ENCODE results near the gene TMPRSS5.

- TF ChIP-seq CTCF (IDR thresholded peaks at IDR 0.05) (no peak), POLR2A (IDR thresholded peaks at IDR 0.05) (no peak)
These were observed 9.9 kb upstream of the TMPRSS5 start for GRCh38 chr11:113715882-113716625.

Data from tibial nerve (tissue), 3 donors.